ENCODE data around the gene EVA1A.

Gene EVA1A

GRCh38 chr2:75555701-75556100 is 5.0 kb downstream of the EVA1A start:
- Histone ChIP-seq H3K9me3 (ENCODE audit: control insufficient read depth, insufficient read depth, low read depth, low read length) (no peaks in the 10 kb centered on the region), H3K27ac (ENCODE audit: extremely low read depth, low read depth, low read length) (no peak overlapping the region), H3K4me1 (ENCODE audit: control insufficient read depth, insufficient read depth, low read length) (no peaks in the 10 kb centered on the region), H3K36me3 (ENCODE audit: control insufficient read depth in 2 of 2, insufficient read depth in 1 of 2, low read length in 2 of 2) (no peaks in the 10 kb centered on the region), H3K4me3 (ENCODE audit: low read depth, low read length) (no peak overlapping the region)
- ChIA-PET POLR2A (no interaction called here), CTCF (interaction anchor here (0.6 to 1.7 kb wide), 3 partner anchors 53 to 205 kb away, joined by 3 to 5 read pairs (median 3); no protein-coding TSS in a partner anchor)
- TF ChIP-seq, protein P1, sequence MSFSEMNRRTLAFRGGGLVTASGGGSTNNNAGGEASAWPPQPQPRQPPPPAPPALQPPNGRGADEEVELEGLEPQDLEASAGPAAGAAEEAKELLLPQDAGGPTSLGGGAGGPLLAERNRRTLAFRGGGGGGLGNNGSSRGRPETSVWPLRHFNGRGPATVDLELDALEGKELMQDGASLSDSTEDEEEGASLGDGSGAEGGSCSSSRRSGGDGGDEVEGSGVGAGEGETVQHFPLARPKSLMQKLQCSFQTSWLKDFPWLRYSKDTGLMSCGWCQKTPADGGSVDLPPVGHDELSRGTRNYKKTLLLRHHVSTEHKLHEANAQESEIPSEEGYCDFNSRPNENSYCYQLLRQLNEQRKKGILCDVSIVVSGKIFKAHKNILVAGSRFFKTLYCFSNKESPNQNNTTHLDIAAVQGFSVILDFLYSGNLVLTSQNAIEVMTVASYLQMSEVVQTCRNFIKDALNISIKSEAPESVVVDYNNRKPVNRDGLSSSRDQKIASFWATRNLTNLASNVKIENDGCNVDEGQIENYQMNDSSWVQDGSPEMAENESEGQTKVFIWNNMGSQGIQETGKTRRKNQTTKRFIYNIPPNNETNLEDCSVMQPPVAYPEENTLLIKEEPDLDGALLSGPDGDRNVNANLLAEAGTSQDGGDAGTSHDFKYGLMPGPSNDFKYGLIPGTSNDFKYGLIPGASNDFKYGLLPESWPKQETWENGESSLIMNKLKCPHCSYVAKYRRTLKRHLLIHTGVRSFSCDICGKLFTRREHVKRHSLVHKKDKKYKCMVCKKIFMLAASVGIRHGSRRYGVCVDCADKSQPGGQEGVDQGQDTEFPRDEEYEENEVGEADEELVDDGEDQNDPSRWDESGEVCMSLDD (tag by site-specific recombination; IDR thresholded peaks at IDR 0.05), result no peak
- TF ChIP-seq ZFP37 (tag by site-specific recombination; IDR thresholded peaks at IDR 0.05) (no peak), ZNF169 (tag by site-specific recombination; IDR thresholded peaks at IDR 0.05) (no peak), ZNF777 (tag by site-specific recombination; IDR thresholded peaks at IDR 0.05; ENCODE audit: borderline replicate concordance) (no peak), KLF10 (tag by site-specific recombination; IDR thresholded peaks at IDR 0.05) (no peak), KLF9 (tag by site-specific recombination; IDR thresholded peaks at IDR 0.05; ENCODE audit: low read depth) (no peak), ZNF830 (tag by site-specific recombination; IDR thresholded peaks at IDR 0.05; ENCODE audit: low read depth) (no peak), ZNF449 (tag by site-specific recombination; IDR thresholded peaks at IDR 0.05) (no peak), ZNF341 (tag by site-specific recombination; IDR thresholded peaks at IDR 0.05; ENCODE audit: low read depth) (no peak), ZBTB1 (tag by site-specific recombination; IDR thresholded peaks at IDR 0.05) (no peak), ZNF175 (tag by site-specific recombination; IDR thresholded peaks at IDR 0.05) (no peak), ZNF548 (tag by site-specific recombination; IDR thresholded peaks at IDR 0.05) (no peak), ZNF670 (tag by site-specific recombination; IDR thresholded peaks at IDR 0.05; ENCODE audit: low read depth) (no peak), ZNF558 (tag by site-specific recombination; IDR thresholded peaks at IDR 0.05) (no peak), ZNF274 (IDR thresholded peaks at IDR 0.05; ENCODE audit: low read length) (no peak), ZNF274 (tag by site-specific recombination; IDR thresholded peaks at IDR 0.05; ENCODE audit: borderline replicate concordance) (no peak), HOXA7 (CRISPR knock-in tag; IDR thresholded peaks at IDR 0.05; ENCODE audit: borderline replicate concordance) (no peak)

- H3K4me3 ChIP-seq (ENCODE audit: low read depth, low read length), result no peak overlapping the region
- ChIA-PET POLR2A (no interaction called here), CTCF (no interaction called here)
- TF ChIP-seq ZNF621 (tag by site-specific recombination; IDR thresholded peaks at IDR 0.05), result no peak
- TF ChIP-seq ZNF404 (tag by site-specific recombination; IDR thresholded peaks at IDR 0.05), result no peak
- TF ChIP-seq ZNF19 (tag by site-specific recombination; IDR thresholded peaks at IDR 0.05; ENCODE audit: low read depth), result no peak
- TF ChIP-seq ZNF645 (tag by site-specific recombination; IDR thresholded peaks at IDR 0.05), result no peak
- TF ChIP-seq ZNF37A (tag by site-specific recombination; IDR thresholded peaks at IDR 0.05), result no peak
- TF ChIP-seq ZNF529 (tag by site-specific recombination; IDR thresholded peaks at IDR 0.05; ENCODE audit: insufficient replicate concordance), result no peak
- TF ChIP-seq ZNF704 (tag by site-specific recombination; IDR thresholded peaks at IDR 0.05), result no peak
- no peak for TF ChIP-seq ZNF776 (tag by site-specific recombination; IDR thresholded peaks at IDR 0.05; ENCODE audit: borderline replicate concordance)
- no peak for TF ChIP-seq YY2 (tag by site-specific recombination; IDR thresholded peaks at IDR 0.05)
- TF ChIP-seq ZNF394 (tag by site-specific recombination; IDR thresholded peaks at IDR 0.05; ENCODE audit: borderline replicate concordance), result no peak
- H3K27ac ChIP-seq (ENCODE audit: extremely low read depth, low read depth, low read length), result no peak overlapping the region
- no peaks in the 10 kb centered on the region for H3K4me1 ChIP-seq (ENCODE audit: control insufficient read depth, insufficient read depth, low read length)
- no peaks in the 10 kb centered on the region for H3K9me3 ChIP-seq (ENCODE audit: control insufficient read depth, insufficient read depth, low read depth, low read length)
- H3K36me3 ChIP-seq (ENCODE audit: control insufficient read depth in 2 of 2, insufficient read depth in 1 of 2, low read length in 2 of 2), result no peaks in the 10 kb centered on the region
Measured at GRCh38 chr2:75553935-75554531, 6.7 kb downstream of the EVA1A start.
